Mesenchymal stem cell (in vitro differentiated cells and primary cell): Measurements from ENCODE around the gene OR5AL1.
"Not testable (repeated sequence)": the region's sequence is repeated elsewhere in the genome, so short reads cannot be mapped to it uniquely, and the experiment has no call there.

ENCODE experiments used
- DNase-seq: peaks from one replicate; pipeline ENCODE4 v3.0.0-alpha.2; 2013
- H2AFZ ChIP-seq: one replicate; pipeline ENCODE4 v1.6.1; 2013; ENCODE audit warnings: low read depth, mild to moderate bottlenecking, control low read depth, inconsistent platforms, low read length, moderate library complexity
- H2AK5ac ChIP-seq: 2 replicates; pipeline ENCODE4 v1.6.1; 2013; ENCODE audit warnings: low read length, moderate library complexity, mild to moderate bottlenecking, inconsistent platforms; ENCODE audit not compliant: severe bottlenecking
- H2BK120ac ChIP-seq: one replicate; pipeline ENCODE4 v1.6.1; 2013; ENCODE audit warnings: low read depth, mild to moderate bottlenecking, inconsistent platforms, low read length, moderate library complexity
- H2BK12ac ChIP-seq, 2 experiments: one replicate each; pipeline ENCODE4 v1.6.1; 2013; ENCODE audit warnings: inconsistent platforms in 2 of 2, low read length in 2 of 2, mild to moderate bottlenecking in 2 of 2, moderate library complexity in 2 of 2, control low read depth in 1 of 2
- H2BK15ac ChIP-seq: one replicate; pipeline ENCODE4 v1.6.1; 2013; ENCODE audit warnings: mild to moderate bottlenecking, low read depth, inconsistent platforms; ENCODE audit not compliant: poor library complexity, severe bottlenecking
- H2BK5ac ChIP-seq: 2 replicates; pipeline ENCODE4 v1.6.1; 2013; ENCODE audit warnings: low read depth, mild to moderate bottlenecking, low read length, control low read depth, inconsistent platforms; ENCODE audit not compliant: poor library complexity, severe bottlenecking
- H3K14ac ChIP-seq, 2 experiments: one replicate each; pipeline ENCODE4 v1.6.1; 2013; ENCODE audit warnings: inconsistent platforms in 2 of 2, low read length in 2 of 2, control low read depth in 1 of 2, mild to moderate bottlenecking in 1 of 2, moderate library complexity in 1 of 2
- H3K18ac ChIP-seq, 2 experiments: one replicate each; pipeline ENCODE4 v1.6.1; 2013; ENCODE audit warnings: inconsistent platforms in 2 of 2, low read length in 2 of 2, control low read depth in 1 of 2, low read depth in 1 of 2, mild to moderate bottlenecking in 1 of 2
- H3K23ac ChIP-seq, 2 experiments: one replicate each; pipeline ENCODE4 v1.6.1; 2013; ENCODE audit warnings: inconsistent platforms in 2 of 2, low read length in 2 of 2, mild to moderate bottlenecking in 2 of 2, moderate library complexity in 2 of 2, control low read depth in 1 of 2
- H3K27ac ChIP-seq: 2 replicates; pipeline ENCODE4 v1.5.1; 2013; ENCODE audit warnings: mild to moderate bottlenecking, moderate library complexity, low read length, control low read depth, inconsistent platforms; ENCODE audit not compliant: poor library complexity, severe bottlenecking
- H3K27me3 ChIP-seq, 2 experiments: 2 replicates each; pipeline versions ENCODE4 v1.6.1 to v1.7.0; 2013; ENCODE audit warnings: low read length in 2 of 2, mild to moderate bottlenecking in 2 of 2, moderate library complexity in 2 of 2, control low read depth in 1 of 2, inconsistent platforms in 1 of 2; ENCODE audit not compliant: control insufficient read depth in 1 of 2, insufficient read depth in 1 of 2
- H3K36me3 ChIP-seq, 2 experiments: 2 replicates each; pipeline versions ENCODE4 v1.6.1 to v1.7.0; 2013; ENCODE audit warnings: low read length in 2 of 2, control low read depth in 1 of 2, inconsistent platforms in 1 of 2, low read depth in 1 of 2, mild to moderate bottlenecking in 1 of 2; ENCODE audit not compliant: insufficient read depth in 2 of 2, control insufficient read depth in 1 of 2
- H3K4ac ChIP-seq, 2 experiments: one replicate each; pipeline ENCODE4 v1.6.1; 2013; ENCODE audit warnings: inconsistent platforms in 2 of 2, low read length in 2 of 2, mild to moderate bottlenecking in 2 of 2, moderate library complexity in 2 of 2, control low read depth in 1 of 2, low read depth in 1 of 2
- H3K4me1 ChIP-seq: 2 replicates; pipeline ENCODE4 v1.6.1; 2013; ENCODE audit warnings: low read depth, low read length, control low read depth; ENCODE audit not compliant: control insufficient read depth, insufficient read depth
- H3K4me2 ChIP-seq: 2 replicates; pipeline ENCODE4 v1.6.1; 2013; ENCODE audit warnings: low read length, mild to moderate bottlenecking, inconsistent platforms; ENCODE audit not compliant: poor library complexity, severe bottlenecking
- H3K4me3 ChIP-seq, 2 experiments: 2 replicates each; pipeline versions ENCODE4 v1.5.1 to v1.7.0; 2013; ENCODE audit warnings: low read length in 2 of 2, mild to moderate bottlenecking in 2 of 2, control low read depth in 1 of 2, low read depth in 1 of 2; ENCODE audit not compliant: insufficient read depth in 1 of 2
- H3K79me1 ChIP-seq: replicated peaks from 2 replicates; pipeline ENCODE4 v1.6.1; 2013; ENCODE audit warnings: mild to moderate bottlenecking, control low read depth, low read length, inconsistent platforms; ENCODE audit not compliant: poor library complexity, severe bottlenecking
- H3K9ac ChIP-seq: 2 replicates; pipeline ENCODE4 v1.7.0; 2013; ENCODE audit warnings: mild to moderate bottlenecking, low read length, moderate library complexity
- H3K9me3 ChIP-seq: 2 replicates; pipeline ENCODE4 v1.7.0; 2013; ENCODE audit warnings: mild to moderate bottlenecking, low read length; ENCODE audit not compliant: control insufficient read depth
- H4K8ac ChIP-seq: one replicate; pipeline ENCODE4 v1.6.1; 2013; ENCODE audit warnings: inconsistent platforms, mild to moderate bottlenecking, low read length, moderate library complexity
- H4K91ac ChIP-seq: one replicate; pipeline ENCODE4 v1.6.1; 2013; ENCODE audit warnings: mild to moderate bottlenecking, low read length, inconsistent platforms
- WGBS: methylation state at CpG from one replicate; pipeline ENCODE4 v1.1.7; 2013; ENCODE audit warnings: mixed read lengths; 5-methylcytosine and 5-hydroxymethylcytosine counted together

OR5AL1 gene

DNA sequence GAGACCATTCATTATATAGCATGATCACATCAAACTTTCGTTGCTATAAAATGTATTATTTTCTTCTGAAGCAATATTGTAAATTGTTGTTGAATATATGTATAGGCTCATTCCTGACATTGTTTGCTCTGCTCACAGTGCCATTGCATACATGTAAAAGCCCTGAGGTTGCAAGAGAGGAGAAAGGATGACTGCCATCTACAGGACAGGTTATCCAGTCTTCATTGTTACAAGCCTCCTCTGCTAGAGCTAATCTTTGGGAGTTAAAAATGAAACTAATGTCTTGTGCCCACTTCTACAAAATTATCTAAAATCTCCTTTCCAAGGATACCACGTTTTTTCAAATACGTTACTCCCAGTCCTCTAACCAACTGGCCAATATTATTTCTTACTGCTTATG, 16.4 kb upstream of the OR5AL1 start:
- 56% methylated on average over 2 of the region's 3 CpGs for WGBS
- H4K8ac ChIP-seq: no peak overlapping the region
- no peak for DNase-seq
- H3K23ac ChIP-seq: no peak overlapping the region
- no peak overlapping the region for H2BK120ac ChIP-seq
- no peak overlapping the region for H3K4ac ChIP-seq
- H3K9ac ChIP-seq: no peak overlapping the region
- no peaks in the 10 kb centered on the region for H3K79me1 ChIP-seq
- H3K14ac ChIP-seq: no peak overlapping the region
- no peaks in the 10 kb centered on the region for H3K36me3 ChIP-seq
- no peak overlapping the region for H2BK5ac ChIP-seq
- no peaks in the 10 kb centered on the region for H3K4me1 ChIP-seq
- no peak overlapping the region for H4K91ac ChIP-seq
- no peaks in the 10 kb centered on the region for H3K9me3 ChIP-seq
- no peak overlapping the region for H2AK5ac ChIP-seq
- H3K27me3 ChIP-seq: no peaks in the 10 kb centered on the region
- H2BK15ac ChIP-seq: no peak overlapping the region
- H2AFZ ChIP-seq: no peak overlapping the region
- no peak overlapping the region for H3K4me3 ChIP-seq
- H2BK12ac ChIP-seq: no peak overlapping the region
- no peak overlapping the region for H3K27ac ChIP-seq
- no peak overlapping the region for H3K4me2 ChIP-seq
- H3K18ac ChIP-seq: no peak overlapping the region

DNA sequence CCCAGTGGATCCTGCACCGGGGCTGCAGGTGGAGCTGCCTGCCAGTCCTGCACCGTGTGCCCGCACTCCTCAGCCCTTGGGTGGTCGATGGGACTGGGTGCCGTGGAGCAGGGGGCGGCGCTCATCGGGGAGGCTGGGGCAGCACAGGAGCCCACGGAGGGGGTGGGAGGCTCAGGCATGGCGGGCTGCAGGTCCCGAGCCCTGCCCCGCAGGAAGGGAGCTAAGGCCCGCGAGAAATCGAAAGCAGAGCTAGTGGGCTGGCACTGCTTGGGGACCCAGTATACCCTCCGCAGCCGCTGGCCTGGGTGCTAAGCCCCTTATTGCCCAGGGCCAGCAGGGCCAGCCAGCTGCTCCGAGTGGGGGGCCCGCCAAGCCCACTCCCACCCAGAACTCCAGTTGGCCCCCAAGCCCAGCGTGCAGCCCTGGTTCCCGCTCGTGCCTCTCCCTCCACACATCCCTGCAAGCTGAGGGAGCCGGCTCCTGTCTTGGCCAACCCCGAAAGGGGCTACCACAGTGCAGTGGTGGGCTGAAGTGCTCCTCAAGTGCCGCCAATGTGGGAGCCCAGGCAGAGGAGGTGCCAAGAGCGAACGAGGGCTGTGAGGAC, 10.5 kb upstream of the OR5AL1 start:
- not testable (repeated sequence) for H3K27ac ChIP-seq, H3K4me1 ChIP-seq, H2AK5ac ChIP-seq, H4K8ac ChIP-seq, H2BK5ac ChIP-seq, H3K23ac ChIP-seq, H3K79me1 ChIP-seq, H3K4ac ChIP-seq, H3K9ac ChIP-seq, H3K36me3 ChIP-seq, H3K9me3 ChIP-seq, H3K27me3 ChIP-seq, H3K14ac ChIP-seq, H2AFZ ChIP-seq, H3K4me3 ChIP-seq, H2BK15ac ChIP-seq, H2BK12ac ChIP-seq, DNase-seq, H3K18ac ChIP-seq, H3K4me2 ChIP-seq, H4K91ac ChIP-seq, H2BK120ac ChIP-seq
- 87% methylated on average over 27 of the region's 27 CpGs for WGBS

DNA sequence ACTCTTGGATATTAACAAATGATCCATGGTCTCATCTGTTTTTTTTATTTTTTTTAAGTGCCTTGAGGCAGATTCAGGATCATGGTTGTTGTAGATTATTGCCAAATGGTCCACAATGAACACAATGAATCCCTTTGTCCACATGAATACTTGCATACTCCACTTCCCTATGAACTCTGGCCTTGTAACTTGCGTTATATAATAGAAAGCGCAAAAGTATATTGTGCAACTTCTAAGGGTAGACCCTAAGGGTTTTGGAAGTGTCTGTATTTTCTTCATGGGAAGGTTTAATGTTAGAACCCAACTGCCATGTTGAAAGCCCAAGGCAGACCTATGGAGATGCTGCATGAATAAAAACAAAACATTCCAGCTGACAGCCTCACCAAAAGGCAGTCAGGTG, 8.1 kb upstream of the OR5AL1 start:
- H3K9me3 ChIP-seq: peaks cover 8% of the 10 kb centered on the region
- H3K27ac ChIP-seq: no peak overlapping the region
- no peak overlapping the region for H2BK15ac ChIP-seq
- no peaks in the 10 kb centered on the region for H3K4me1 ChIP-seq
- no peaks in the 10 kb centered on the region for H3K79me1 ChIP-seq
- H2BK12ac ChIP-seq: no peak overlapping the region
- H3K27me3 ChIP-seq: no peaks in the 10 kb centered on the region
- no peak overlapping the region for H2BK5ac ChIP-seq
- no peak overlapping the region for H2AK5ac ChIP-seq
- DNase-seq: no peak
- no peak overlapping the region for H2BK120ac ChIP-seq
- no peak overlapping the region for H3K23ac ChIP-seq
- H4K91ac ChIP-seq: no peak overlapping the region
- no peaks in the 10 kb centered on the region for H3K36me3 ChIP-seq
- WGBS: 96% methylated on average over 2 of the region's 2 CpGs
- no peak overlapping the region for H4K8ac ChIP-seq
- H3K4ac ChIP-seq: no peak overlapping the region
- no peak overlapping the region for H3K4me3 ChIP-seq
- no peak overlapping the region for H3K18ac ChIP-seq
- H2AFZ ChIP-seq: no peak overlapping the region
- H3K4me2 ChIP-seq: no peak overlapping the region
- no peak overlapping the region for H3K14ac ChIP-seq
- no peak overlapping the region for H3K9ac ChIP-seq

DNA sequence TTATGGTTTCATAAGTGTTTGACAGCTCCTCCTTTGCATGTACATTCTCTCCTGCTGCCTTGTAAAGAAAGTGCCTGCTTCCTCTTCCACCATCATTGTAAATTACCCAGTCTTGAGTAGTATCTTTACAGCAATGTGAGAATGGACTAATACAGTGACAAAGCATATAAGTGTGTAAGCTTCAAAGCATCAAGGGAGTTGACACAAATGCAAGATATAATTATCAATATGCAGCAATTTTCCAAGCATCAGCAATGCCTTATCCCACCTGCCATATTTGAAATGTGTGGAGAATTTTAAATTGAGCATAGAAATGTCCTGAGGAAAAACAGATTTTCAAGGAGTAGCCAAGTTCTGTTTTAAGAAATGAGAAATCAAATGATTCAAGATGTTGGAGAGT, 1.7 kb upstream of the OR5AL1 start:
- no peak overlapping the region for H3K18ac ChIP-seq
- no peak for DNase-seq
- no peak overlapping the region for H3K23ac ChIP-seq
- no peak overlapping the region for H2BK15ac ChIP-seq
- H4K8ac ChIP-seq: no peak overlapping the region
- H3K4me1 ChIP-seq: no peaks in the 10 kb centered on the region
- H3K4me2 ChIP-seq: no peak overlapping the region
- no peak overlapping the region for H4K91ac ChIP-seq
- no peak overlapping the region for H2BK120ac ChIP-seq
- H3K27ac ChIP-seq: no peak overlapping the region
- H2BK5ac ChIP-seq: no peak overlapping the region
- H3K27me3 ChIP-seq: no peaks in the 10 kb centered on the region
- no peak overlapping the region for H2AK5ac ChIP-seq
- H3K9me3 ChIP-seq: peaks cover 3% of the 10 kb centered on the region
- no peak overlapping the region for H3K4me3 ChIP-seq
- H3K36me3 ChIP-seq: no peaks in the 10 kb centered on the region
- no peak overlapping the region for H2BK12ac ChIP-seq
- no peak overlapping the region for H2AFZ ChIP-seq
- H3K14ac ChIP-seq: no peak overlapping the region
- H3K9ac ChIP-seq: no peak overlapping the region
- H3K4ac ChIP-seq: no peak overlapping the region
- H3K79me1 ChIP-seq: no peaks in the 10 kb centered on the region
